C4-2B (cell line): ENCODE measurements around the gene JADE1.

ENCODE experiments used
- CTCF ChIP-seq: fragments of 450-650 bp; conservative IDR thresholded peaks from 2 replicates; pipeline ENCODE4 v1.5.1; 2017; ENCODE audit warnings: mild to moderate bottlenecking
- ZFX ChIP-seq: fragments of 450-650 bp; IDR thresholded peaks from 2 replicates; pipeline ENCODE4 v1.6.1; 2017

DNA sequence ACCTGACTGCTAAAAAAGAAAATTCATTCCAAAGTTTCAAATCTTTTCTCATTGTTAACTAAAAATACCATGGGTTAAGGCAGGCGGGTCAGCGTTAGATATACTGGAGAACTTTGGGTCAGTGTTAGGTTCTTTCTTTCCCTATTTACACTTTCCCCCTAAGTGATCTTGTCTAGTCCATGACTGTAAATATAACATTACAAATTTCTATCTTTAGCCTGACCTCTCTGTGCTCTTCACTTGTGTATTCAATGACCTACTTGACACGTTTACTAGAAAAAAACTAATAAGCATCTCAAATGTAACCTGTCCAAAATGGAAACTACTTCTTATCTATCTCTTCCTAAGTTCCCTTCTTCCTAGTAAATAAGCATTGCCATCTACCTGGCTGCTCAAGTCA lies 95.3 kb downstream of the JADE1 start:
- TF ChIP-seq CTCF (no peak), ZFX (no peak)
